Measurements from ENCODE around the gene GLP2R.
A peak's percentile ranks its signal among the peaks of the same experiment; 100 is the strongest.

GLP2R gene

DNA sequence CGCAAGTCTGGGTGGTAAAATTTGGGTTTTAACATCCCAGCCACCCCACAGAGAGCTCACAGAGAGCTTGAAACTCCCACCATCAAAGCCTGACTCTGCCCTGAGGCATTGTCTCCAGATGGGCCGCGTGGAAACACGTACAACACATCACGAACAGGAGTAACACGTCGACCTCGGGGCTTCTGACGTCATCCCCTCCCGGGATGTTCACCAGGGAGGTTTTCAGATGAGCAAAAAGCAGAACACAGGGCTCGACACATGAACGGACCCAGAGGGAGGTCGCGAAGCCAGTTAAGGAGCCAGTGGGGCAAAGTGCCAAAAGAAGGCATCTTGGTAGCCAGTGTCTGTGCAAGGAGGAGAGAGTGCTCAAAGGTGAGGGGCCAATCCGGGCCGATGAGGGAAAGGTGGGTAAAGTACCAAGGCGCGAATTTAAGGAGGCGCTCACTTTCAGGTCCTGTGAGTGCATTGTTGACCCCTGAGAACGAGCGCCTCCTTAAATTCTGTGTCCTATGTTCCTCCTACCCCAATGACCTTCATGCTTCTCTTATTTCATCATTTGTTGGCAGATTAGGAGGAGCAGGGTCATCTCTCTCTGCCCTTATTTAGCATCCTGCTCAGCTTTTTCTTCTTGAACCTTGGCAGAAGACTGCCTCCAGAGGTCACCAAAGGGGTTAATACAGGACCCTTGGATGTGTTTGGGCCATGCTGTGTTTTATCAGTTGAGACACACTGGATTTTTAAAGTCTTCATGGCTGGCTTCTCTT is 73.7 kb downstream of the GLP2R start:
- no peak overlapping the region for H3K4me3 ChIP-seq (ENCODE audit: control insufficient read depth, low read depth, low read length)
- DNase-seq (ENCODE audit: low read depth): peak; percentile 63
- TF ChIP-seq, protein P1, sequence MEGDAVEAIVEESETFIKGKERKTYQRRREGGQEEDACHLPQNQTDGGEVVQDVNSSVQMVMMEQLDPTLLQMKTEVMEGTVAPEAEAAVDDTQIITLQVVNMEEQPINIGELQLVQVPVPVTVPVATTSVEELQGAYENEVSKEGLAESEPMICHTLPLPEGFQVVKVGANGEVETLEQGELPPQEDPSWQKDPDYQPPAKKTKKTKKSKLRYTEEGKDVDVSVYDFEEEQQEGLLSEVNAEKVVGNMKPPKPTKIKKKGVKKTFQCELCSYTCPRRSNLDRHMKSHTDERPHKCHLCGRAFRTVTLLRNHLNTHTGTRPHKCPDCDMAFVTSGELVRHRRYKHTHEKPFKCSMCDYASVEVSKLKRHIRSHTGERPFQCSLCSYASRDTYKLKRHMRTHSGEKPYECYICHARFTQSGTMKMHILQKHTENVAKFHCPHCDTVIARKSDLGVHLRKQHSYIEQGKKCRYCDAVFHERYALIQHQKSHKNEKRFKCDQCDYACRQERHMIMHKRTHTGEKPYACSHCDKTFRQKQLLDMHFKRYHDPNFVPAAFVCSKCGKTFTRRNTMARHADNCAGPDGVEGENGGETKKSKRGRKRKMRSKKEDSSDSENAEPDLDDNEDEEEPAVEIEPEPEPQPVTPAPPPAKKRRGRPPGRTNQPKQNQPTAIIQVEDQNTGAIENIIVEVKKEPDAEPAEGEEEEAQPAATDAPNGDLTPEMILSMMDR (conservative IDR thresholded peaks at IDR 0.05; ENCODE audit: control insufficient read depth, insufficient read depth, low read depth, low read length): no peak

DNA sequence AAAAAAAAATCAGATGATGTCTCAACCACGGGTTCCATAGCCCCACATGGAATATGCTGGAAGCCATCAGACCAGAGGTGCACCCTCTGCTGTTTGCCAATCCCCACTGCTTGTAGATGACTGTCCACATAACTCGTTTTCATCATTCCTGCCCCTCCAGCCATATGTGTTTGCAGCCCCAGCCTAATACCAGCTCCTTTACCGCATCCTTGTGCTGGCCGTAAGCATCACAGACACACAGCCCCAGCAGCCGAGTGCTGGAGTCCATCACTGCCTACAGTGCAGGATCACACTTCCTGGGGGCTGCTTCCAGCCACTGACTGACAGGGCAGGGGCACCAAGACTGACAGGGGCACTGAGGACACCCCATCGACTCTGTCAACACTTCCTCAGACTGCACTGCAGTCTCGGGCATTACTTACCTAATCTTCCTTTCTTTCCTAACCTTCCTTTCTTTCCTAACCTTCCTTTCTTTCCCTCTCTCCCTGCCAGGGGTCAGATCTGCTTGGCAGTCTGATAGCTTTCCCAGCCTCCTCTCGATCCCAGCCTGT is 74.4 kb downstream of the GLP2R start:
- TF ChIP-seq, protein P1 (conservative IDR thresholded peaks at IDR 0.05; ENCODE audit: control insufficient read depth, insufficient read depth, low read depth, low read length): no peak
- no peak overlapping the region for H3K4me3 ChIP-seq (ENCODE audit: control insufficient read depth, low read depth, low read length)
- DNase-seq (ENCODE audit: low read depth): peak; percentile 43

DNA sequence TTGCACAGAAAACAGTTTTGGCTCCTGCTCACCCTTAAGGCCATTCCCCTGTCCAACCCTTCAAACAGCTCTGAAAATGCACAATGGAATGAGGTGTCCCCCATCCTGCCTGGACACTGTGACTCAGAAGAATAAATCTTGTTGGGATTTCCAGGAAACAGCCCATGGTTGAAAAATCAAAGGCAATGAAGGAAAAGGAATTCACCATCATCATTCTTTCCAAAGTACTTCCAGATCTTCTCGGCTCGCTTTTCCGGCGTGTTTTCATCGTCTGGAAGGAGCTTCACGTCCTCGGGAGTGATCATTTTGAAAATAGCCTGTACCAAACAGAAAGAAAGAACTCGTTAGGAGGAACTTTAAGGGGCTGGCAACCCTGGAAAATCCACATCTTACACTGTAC is 75.1 kb downstream of the GLP2R start:
- DNase-seq (ENCODE audit: low read depth): peak; percentile 81
- no peak overlapping the region for H3K4me3 ChIP-seq (ENCODE audit: control insufficient read depth, low read depth, low read length)
- TF ChIP-seq, protein P1 (conservative IDR thresholded peaks at IDR 0.05; ENCODE audit: control insufficient read depth, insufficient read depth, low read depth, low read length): no peak

DNA sequence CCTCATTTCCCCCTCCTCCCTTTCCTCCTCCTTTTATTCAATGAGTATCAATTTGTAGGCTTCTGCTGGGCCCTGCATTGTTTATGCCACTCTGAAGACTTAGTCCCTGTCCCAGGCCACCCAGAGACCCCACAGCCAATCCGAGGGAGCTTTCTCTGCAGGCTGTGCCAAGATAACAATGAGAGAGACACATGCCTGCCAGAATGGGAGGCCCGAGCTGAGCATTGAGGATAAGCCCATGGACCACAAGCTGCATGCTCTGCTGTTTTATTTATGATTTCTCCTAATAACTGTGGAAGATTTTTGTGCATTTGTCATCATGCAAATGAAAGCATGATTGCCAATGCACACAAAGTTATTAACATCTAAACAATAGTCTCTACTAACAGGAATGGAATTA is 76.4 kb downstream of the GLP2R start:
- TF ChIP-seq, protein P1 (conservative IDR thresholded peaks at IDR 0.05; ENCODE audit: control insufficient read depth, insufficient read depth, low read depth, low read length): no peak
- no peak overlapping the region for H3K4me3 ChIP-seq (ENCODE audit: control insufficient read depth, low read depth, low read length)

DNA sequence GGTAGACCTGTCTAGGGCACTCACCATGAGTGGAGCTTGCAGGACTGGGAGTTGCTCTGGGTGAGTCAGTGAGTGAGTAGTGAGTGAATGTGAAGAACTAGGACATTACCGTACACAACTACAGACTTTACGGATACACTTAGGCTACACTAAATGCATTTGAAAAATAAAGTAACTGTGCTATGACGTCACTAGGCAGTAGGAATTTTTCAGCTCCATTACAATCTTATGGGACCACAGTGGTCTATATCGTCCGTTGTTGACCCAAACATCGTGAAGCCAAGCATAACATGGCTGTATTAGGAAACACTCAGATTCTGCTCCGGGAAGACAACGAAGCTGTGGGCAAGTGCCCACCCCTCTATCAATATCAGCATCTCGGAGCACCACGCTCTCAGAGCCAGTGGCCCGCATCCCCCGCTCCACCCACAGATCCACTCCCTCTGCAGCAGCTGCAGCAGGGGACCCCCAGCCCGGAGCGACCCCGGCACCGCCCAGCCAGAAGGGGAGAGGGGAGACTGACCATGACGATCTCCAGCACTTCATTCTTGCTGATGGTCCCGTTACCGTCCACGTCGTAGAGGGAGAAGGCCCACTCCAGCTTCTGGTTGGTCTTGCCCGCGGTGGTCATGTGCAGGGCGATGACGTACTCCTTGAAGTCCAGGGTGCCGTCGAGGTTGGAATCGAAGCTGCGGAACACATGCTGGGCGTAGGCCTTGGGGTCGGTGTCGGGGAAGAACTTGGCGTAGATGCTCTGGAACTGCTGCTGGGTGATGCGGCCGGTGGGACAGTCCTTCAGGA is 78.8 kb downstream of the GLP2R start:
- TF ChIP-seq, protein P1 (conservative IDR thresholded peaks at IDR 0.05; ENCODE audit: control insufficient read depth, insufficient read depth, low read depth, low read length): no peak
- no peak for DNase-seq (ENCODE audit: low read depth)
- H3K4me3 ChIP-seq (ENCODE audit: control insufficient read depth, low read depth, low read length): no peak overlapping the region

More for the DNA sequence above, 76.4 kb downstream of the GLP2R start:
- DNase-seq (ENCODE audit: low read depth): no peak

DNA sequence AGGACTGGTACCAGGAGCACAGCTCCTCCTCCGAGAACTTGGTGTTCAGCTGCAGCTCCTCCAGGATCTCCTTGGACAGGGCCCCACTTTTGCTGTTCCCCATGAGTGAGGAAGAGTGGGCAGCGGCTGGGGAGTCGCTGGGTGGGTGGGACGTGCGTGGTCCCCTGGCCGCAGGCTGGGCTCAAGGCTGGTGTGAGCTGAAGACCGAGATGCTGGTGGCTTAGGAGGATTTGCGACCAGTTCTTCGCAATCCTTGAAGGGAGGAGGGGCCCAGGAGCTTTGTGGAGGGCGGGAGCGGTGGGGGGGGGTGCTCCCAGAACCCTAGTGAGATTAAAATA is 79.3 kb downstream of the GLP2R start, which contains the start of gene RCVRN:
RCVRN (minus strand) TSS at position 194 of the 338 bp plus-strand sequence; CDS start at position 103, 91 bp downstream.
- no peak for DNase-seq (ENCODE audit: low read depth)
- H3K4me3 ChIP-seq (ENCODE audit: control insufficient read depth, low read depth, low read length): no peak within 1 kb of the TSS
- TF ChIP-seq, protein P1 (conservative IDR thresholded peaks at IDR 0.05; ENCODE audit: control insufficient read depth, insufficient read depth, low read depth, low read length): no peak
